Suppressor macrophage (primary cell): Measurements from ENCODE around the gene RNF150.

Experiments
- DNase-seq, 4 experiments: peaks; one replicate each; pipeline ENCODE4 v3.0.0-alpha.2; 2020 to 2022

RNF150 gene

DNA sequence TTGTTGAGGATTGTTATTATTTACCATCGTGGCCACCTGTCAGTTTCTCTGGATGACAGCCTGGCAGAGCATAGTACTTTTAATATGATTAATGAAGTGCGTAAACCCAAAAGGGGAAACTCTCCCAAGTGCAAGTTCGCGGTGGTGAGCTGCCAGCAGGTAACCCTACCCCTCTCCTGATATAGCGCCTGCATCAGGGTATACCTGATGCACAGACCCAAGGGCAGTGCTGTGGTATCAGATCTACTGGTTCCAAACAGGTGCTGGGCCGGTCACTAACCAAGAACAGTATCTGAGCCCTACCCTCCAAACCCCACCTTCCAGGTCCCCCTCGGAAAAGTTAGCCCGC lies 1.6 kb downstream of the RNF150 start:
- no peak for DNase-seq

DNA sequence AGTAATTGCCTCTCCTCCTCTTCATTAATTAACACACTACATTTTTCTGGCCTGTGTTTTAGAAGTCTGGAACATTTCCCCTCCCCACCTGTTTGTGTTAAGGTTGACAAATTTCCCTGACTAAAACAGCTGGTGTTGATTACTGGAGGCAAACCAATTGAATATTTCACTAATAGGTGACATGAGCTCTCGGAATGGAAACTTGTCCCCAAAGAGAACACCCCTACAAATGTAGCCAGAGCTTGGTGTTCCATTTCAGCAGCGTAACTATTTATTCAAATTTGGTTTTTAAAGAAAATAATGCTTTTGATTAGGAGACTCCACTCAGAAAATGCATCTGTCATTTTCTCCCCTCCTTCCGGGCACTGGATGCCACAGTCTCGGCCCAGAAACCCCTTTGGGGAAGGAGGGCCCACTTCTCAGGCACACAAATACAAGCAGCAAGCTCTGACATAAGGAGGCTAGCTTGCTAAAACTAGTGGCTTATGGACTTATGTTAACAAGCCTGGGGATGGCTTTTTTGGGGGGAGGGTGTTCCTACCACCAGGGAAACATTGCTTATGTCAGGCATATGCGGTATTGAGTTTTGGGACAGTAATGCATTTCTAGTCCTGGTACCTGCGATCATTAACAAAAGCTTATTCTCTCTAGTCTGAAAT lies 2.2 kb downstream of the RNF150 start:
- DNase-seq, result no peak

GRCh38 chr4:141127884-141128283 lies 5.4 kb downstream of the RNF150 start:
- DNase-seq, result no peak

DNA sequence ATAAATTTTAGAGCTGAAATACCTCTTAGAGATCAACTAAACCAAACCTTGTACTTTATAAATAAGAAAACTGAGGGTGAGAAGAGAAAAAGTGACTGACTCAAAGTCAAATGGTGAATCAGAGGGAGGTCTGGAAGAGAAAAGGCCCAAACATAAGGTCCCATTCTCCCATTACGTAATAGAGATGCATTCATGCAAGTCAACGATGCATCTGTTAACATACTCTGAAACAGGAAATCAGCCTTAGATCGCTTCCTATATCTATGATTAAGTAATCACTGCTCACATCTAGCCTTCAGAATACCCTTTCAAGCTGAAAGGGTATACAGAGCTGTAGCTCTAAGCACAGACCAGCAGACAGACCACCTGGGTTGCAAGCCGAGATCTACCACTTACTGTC lies 6.5 kb downstream of the RNF150 start:
- peak in 2 of 4 experiments; percentile 33 for DNase-seq

DNA sequence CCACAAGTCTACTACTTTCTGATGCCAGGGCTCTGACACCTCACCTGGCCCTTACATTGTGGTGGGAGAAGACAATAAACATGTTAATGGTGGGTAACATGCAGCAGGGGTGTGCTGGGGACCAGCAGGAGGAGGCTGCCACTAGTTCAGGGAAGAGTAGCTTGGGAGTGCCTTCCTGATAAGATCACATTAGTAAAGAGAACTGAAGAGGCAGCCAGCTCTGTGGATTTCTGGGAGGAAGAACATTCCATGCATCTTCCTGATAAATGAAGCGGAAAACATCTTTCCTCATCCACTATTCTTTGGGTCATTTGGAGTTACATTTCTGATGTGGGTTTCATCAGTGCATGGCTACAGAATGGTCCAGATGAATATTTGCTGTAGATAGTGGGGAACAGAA lies 9.0 kb downstream of the RNF150 start:
- DNase-seq, result no peak

- DNase-seq, result no peak
Observed at GRCh38 chr4:141121768-141122454, 11.4 kb downstream of the RNF150 start.

GRCh38 chr4:141121101-141121500 lies 12.2 kb downstream of the RNF150 start:
- DNase-seq, result no peak

- no peak for DNase-seq
Observed at GRCh38 chr4:141120036-141120593, 13.2 kb downstream of the RNF150 start.

GRCh38 chr4:141119071-141119470 lies 14.2 kb downstream of the RNF150 start:
- no peak for DNase-seq

DNA sequence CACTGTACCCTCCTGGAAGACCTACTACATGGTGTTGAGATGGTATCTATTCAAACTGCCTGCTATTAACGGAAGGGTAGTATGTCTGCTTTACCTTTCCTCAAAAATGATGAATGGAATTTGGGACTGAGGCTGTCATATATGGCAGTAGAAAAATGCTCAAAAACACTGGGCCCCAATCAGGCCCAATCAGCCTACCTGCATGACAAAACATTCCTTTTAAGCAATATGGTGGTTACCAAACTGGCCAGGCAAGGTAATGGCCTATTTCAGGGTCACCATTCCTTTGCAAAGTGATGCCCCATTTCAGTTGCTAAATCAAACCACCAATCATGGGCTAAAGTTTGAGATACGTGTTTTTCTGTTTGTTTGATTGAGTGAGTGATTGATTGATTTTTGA lies 14.9 kb downstream of the RNF150 start:
- no peak for DNase-seq

DNA sequence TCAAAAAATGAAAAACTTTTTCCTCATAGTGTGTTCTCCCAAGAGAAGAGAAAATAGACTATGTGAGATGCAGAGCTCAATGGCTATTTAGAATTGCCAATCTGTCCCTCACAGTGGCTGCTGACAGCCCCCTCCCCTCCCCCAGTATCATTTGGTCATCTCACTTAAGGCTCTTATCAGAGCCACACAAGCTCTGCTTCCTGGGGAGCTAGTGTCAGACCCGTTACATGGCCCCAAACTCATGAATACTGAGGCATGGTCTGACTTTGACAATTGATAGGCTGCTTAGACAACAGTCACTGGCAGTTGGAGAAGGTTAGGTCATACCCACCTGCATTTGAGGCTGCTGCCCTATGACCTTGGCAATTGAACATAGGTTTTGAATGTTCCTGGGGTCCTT lies 15.3 kb downstream of the RNF150 start:
- DNase-seq, result no peak

GRCh38 chr4:141109983-141110382 lies 23.3 kb downstream of the RNF150 start:
- no peak for DNase-seq

DNA sequence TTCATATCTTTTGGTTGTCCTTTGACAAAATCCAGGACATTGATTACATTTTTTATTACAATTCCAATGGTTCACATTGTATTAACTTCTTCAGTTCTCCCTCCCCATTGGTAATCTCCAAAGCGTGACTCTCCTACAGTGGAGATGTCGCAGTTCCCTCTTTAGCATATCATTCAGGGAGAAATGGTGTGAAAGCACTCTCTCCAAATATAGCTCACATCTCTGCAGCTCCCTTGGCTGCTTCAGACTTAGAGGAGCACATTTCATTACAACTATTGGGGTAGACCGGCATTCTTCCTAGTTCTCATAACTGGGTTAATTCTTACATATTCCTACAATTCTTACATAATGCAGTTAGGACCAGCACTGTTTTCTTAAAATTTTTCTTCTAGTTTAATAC lies 25.3 kb downstream of the RNF150 start:
- no peak for DNase-seq

DNA sequence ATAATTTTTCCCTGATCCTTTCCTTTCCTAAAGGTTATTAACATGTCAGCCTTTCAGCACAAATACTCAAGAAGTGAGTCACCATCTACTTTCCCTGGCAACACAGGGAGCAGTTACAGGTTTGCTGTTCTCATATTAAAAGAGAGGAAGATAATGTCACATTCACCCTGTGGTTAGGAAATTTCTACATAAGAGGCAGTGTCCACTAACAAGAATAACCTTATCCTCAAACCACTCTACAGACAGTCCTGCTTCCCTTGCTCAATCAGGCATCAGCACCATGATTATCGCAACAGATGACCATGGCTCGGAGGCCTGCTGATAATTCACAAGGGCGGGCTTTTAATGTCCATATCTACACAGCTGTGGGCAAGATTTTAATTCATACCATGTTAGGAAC lies 30.9 kb downstream of the RNF150 start:
- DNase-seq, result peak in 1 of 4 experiments; percentile 3

- DNase-seq, result no peak
Observed at GRCh38 chr4:141101511-141101910, 31.8 kb downstream of the RNF150 start.

GRCh38 chr4:141099326-141099725 lies 33.9 kb downstream of the RNF150 start:
- no peak for DNase-seq

- DNase-seq, result no peak
Observed at GRCh38 chr4:141098163-141098562, 35.1 kb downstream of the RNF150 start.

- DNase-seq, result no peak
Observed at GRCh38 chr4:141090473-141090872, 42.8 kb downstream of the RNF150 start.

DNA sequence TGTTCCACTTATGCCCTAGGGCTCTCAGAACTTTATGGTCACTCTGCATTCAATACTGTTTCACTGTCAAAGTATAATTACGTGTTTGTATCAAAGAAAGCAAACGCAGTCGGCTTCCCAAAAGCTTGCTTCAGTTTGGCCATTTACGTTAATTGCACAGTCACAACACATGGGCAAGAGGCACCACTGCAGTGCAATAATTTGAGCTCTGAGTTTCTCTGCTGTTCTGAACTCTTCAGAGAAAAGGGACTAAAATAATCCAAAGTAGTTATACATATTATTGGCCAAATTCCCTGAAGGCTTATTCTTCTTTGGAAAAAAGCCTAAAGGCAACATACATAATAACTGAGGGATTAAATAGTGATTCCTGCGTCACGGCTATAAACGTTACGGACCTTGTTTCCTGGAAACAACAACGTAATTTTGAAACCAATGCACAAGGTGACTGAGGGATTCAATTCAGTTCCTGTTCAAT lies 51.3 kb downstream of the RNF150 start:
- DNase-seq, result no peak

DNA sequence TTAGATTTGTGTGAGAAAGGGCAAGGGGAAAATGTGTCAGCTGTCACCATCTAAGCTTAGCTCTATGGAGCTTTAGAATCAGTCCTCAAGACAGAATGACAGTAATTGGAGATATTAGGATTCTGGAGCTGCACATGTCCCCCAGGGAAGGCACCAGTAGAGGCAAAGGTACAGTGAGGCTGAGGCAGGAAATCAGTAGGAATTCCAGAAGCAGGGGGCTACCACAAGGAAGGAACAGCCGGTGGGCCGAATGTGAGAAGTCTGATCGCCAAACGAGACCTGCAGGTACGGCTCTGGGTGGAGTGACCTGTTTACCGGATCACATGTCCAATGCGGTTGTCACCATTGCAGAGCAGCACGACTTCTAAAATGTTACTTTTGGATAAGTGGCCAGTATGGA lies 52.6 kb downstream of the RNF150 start:
- DNase-seq, result no peak

DNA sequence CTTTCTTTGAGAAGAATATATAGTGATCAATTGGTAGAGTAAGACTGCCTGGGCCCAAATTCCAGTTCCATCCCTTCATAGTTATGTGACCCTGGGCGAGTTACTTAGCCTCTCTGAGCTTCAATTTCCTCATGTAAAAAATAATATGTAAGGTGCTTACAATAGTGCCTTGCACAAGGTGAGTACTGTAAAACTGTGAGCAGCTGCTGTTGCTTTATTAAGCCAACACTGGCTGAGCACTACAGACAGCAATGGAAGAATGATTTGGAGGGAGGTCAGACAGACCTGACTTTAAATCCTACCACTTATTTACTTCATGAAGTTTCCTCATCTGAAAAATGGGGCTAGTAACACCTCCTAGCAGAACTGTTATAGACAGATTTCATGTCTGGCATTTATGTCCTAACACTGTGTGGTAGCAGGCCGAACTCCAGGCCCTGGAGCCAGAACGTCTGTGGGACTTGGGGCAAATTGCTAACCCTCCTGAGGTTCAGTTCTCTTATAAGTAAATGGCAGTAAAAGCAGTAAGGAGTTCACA lies 53.8 kb downstream of the RNF150 start:
- no peak for DNase-seq

GRCh38 chr4:141078871-141079270 lies 54.4 kb downstream of the RNF150 start:
- no peak for DNase-seq

- no peak for DNase-seq
Observed at GRCh38 chr4:141077611-141078225, 55.6 kb downstream of the RNF150 start.

- no peak for DNase-seq
Observed at GRCh38 chr4:141075553-141075952, 57.7 kb downstream of the RNF150 start.
